NCI-H774 (cell line): Measurements from ENCODE around the gene TMEM97.
A peak's percentile ranks its signal among the peaks of the same experiment; 100 is the strongest.

Experiments
- DNase-seq: peaks from one replicate; lab custom pipeline; 2025; lab: John Stamatoyannopoulos, UW

Gene TMEM97

GRCh38 chr17:28365487-28365886 is 46.5 kb downstream of the TMEM97 start:
- no peak for DNase-seq

- DNase-seq: no peak
These were observed 47.6 kb downstream of the TMEM97 start for GRCh38 chr17:28366605-28367004.

GRCh38 chr17:28367641-28368305 is 48.8 kb downstream of the TMEM97 start:
- no peak for DNase-seq

- DNase-seq: no peak
These were observed 49.4 kb downstream of the TMEM97 start for GRCh38 chr17:28368306-28368831.

DNA sequence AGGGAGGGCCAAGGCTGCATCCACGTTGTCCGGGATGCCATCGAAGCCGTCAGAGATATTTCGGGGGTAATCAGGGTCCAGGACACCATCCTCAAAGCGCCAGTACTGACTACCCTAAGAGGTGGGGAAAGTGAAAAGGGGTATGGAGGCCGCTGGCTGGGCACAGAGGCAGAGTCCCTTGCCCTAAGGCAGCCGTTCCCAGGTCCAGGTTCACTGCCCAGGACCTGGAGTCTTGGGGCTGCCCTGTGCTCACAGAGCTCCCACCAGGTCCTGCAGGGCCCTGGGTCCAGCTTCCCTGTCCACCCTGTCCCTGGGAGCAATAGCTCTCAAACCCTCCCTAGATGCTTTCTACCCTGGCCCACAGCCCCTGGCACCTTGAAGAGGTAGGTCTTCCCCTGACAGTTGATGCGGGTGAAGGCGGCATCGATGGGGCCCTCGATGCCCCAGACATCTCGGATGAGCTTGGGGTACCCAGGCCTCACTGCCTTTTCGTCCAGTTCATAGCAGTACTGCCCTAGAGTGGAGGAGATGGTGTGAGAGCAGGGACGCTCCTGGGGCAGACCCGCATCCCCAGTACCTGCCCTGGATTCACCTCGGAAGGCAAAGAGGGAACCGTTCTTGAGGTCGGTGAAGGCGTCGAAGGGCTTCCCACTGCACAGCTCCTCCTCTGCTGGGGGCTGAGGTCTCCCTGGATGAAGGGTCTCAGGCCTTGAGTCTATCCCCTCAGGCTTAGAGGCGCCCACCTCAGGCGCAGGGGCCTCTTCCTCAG is 50.1 kb downstream of the TMEM97 start:
- no peak for DNase-seq

- DNase-seq: no peak
These were observed 50.7 kb downstream of the TMEM97 start for GRCh38 chr17:28369684-28370034.

DNA sequence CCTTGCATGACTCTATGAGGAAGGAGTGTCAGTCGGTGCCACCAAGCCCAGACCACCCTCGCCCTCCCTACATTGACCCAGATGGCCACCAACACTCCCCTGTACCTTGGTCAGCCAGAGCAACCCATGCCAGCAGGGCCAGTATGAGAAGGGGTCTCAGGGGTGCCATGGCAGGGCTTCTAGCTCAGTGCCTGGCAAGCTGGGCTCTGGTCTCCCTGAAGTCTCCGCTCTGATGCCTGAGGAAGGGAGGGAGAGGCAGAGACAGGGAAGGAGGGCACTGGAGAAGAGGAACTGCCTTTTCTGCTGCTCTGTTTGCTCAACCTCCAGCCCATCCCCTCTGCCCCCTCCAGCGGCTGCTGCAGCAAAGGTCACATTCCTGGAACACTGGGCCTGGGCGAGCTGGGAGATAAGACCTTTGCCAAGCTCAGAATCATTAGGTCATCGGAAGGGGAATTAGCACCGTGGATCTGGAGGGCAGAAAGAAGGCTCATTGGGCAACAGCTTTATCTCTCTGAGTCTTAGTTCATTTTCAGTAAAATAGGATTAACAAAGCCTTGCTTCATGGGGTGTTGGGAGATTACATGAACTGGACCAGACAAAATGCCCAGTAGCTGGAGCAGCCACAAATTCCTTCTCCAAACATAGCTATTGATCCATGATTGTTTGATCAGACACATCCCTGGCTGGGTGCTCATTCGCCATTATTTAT is 51.2 kb downstream of the TMEM97 start, which contains the start of gene VTN:
Gene VTN, minus strand, starts transcription at position 273 of the 709 bp plus-strand sequence. Its CDS starts 104 bp downstream, at position 169.
- DNase-seq: no peak

DNA sequence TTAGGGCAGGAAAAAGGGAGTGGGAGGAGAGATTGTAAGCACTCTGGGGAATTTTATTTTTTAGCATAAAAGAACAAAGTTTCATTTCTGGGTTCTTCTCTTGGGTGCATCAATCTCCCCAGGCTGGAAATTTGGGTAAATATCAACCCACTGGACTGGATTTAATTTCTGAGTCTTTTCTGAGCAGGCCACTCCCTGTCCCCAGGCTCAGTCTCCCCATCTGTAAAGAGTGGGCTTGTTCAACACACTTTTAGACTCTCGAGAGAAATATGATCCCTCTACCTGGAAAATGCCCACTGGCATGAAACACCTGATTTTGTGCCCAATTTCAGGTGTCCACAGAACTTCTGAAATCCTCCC is 51.7 kb downstream of the TMEM97 start:
- no peak for DNase-seq

DNA sequence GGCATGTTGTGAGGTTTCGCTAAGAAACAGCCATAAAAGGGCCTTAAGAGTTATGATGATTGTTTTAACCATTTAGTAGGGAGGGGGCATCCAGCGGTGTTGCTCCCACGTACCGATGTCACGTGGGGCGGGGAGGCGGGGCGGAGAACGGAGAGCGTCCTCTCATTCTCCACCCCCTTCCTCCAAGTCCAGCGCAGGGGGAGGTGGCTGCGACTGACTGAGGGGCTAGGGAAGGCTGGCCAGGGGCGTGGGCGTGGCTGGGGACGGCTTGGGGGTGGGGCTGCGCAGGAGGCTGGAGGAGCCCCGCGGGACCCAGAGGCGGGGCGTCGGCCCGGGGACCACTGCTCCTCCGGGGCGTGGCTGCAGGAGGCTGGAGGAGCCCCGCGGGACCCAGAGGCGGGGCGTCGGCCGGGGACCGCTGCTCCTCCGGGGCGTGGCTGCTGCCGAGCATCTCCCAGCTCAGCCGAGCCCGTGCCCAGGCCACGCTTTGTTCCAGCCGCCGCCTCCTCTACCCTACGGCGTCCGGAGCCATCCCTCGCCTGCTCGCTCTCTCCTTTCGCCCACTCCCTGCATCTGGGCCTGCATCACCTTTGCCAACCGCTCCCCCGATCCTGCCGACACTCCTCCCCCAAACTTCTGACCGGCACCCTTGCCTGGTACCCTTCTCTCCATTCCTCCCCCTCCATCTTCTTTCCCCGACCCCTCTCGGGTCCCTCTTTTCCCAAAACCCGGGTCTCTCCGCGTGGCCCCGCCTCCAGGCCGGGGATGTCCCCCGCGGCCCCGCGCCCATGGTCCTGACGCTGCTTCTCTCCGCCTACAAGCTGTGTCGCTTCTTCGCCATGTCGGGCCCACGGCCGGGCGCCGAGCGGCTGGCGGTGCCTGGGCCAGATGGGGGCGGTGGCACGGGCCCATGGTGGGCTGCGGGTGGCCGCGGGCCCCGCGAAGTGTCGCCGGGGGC is 52.5 kb downstream of the TMEM97 start, which contains the start of gene SARM1:
Gene SARM1, plus strand, starts transcription at position 450 of the 958 bp plus-strand sequence. Its CDS starts 339 bp downstream, at position 789.
- peak; percentile 88 for DNase-seq

GRCh38 chr17:28372203-28372944 is 53.4 kb downstream of the TMEM97 start:
- peak; percentile 2 for DNase-seq

- no peak for DNase-seq
These were observed 53.9 kb downstream of the TMEM97 start for GRCh38 chr17:28372945-28373274.
